ENCODE measurements around the gene SLC12A8. TPM values are rescaled to one million over a fixed set of nuclear protein-coding genes. Genes with fewer than 3 reads are reported as not detected.

Gene SLC12A8
- total RNA-seq, 1 experiment from 2014 or later, result 7.1 TPM

GRCh38 chr3:125033616-125034015 is 178.9 kb downstream of the SLC12A8 start:
- Histone ChIP-seq H3K27ac (ENCODE audit: low read depth, low read length, poor library complexity, severe bottlenecking) (peak overlapping the region; percentile 62), H3K4me1 (ENCODE audit: insufficient read depth, low read length, poor library complexity, severe bottlenecking) (peaks cover 21% of the 10 kb centered on the region), H3K27me3 (replicated peaks; ENCODE audit: insufficient read depth, low read depth, low read length, poor library complexity) (no peaks in the 10 kb centered on the region), H3K4me3 (ENCODE audit: low read depth, low read length, poor library complexity, severe bottlenecking) (no peak overlapping the region), H3K36me3 (ENCODE audit: insufficient read depth, low read length, poor library complexity, severe bottlenecking) (peaks cover 3% of the 10 kb centered on the region), H3K9me3 (ENCODE audit: low read depth, low read length, poor library complexity, severe bottlenecking) (peaks cover 20% of the 10 kb centered on the region)
- no peak for DNase-seq (ENCODE audit: low spot score)
- ChIA-PET CTCF (no interaction called here), POLR2A (ENCODE audit: low non-redundant PET) (no interaction called here)
- TF ChIP-seq EZH2 (IDR thresholded peaks at IDR 0.05; ENCODE audit: borderline replicate concordance, low read depth, low read length, poor library complexity, severe bottlenecking), result no peak
- TF ChIP-seq, protein P1, sequence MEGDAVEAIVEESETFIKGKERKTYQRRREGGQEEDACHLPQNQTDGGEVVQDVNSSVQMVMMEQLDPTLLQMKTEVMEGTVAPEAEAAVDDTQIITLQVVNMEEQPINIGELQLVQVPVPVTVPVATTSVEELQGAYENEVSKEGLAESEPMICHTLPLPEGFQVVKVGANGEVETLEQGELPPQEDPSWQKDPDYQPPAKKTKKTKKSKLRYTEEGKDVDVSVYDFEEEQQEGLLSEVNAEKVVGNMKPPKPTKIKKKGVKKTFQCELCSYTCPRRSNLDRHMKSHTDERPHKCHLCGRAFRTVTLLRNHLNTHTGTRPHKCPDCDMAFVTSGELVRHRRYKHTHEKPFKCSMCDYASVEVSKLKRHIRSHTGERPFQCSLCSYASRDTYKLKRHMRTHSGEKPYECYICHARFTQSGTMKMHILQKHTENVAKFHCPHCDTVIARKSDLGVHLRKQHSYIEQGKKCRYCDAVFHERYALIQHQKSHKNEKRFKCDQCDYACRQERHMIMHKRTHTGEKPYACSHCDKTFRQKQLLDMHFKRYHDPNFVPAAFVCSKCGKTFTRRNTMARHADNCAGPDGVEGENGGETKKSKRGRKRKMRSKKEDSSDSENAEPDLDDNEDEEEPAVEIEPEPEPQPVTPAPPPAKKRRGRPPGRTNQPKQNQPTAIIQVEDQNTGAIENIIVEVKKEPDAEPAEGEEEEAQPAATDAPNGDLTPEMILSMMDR (conservative IDR thresholded peaks at IDR 0.05; ENCODE audit: low read depth, low read length), result no peak
- BruUV-seq (replicated peaks), result no TSS peak
- intact Hi-C loops (cut with micrococcal nuclease; ENCODE audit: unreplicated experiment), result no loop called here

DNA sequence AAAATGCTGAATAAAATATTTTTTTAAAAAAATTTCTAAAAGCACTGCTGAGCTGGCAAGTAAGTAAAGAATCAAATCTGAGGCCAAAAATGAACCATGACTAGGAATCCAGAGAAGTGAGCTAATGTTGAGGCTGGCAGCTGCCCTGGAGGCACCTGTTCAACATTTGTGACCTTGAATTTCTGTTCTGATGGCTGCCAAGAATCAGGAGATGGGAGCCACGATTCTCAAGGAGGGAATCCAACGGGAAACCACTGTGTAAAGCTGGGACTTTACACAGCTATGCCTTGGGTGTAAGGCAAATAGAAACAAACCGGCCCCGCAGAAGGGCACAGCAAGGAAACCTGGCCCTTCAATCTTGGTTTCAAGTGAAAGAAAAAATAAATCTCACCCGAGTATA is 179.4 kb downstream of the SLC12A8 start:
- H3K4me3 ChIP-seq (ENCODE audit: low read depth, low read length, poor library complexity, severe bottlenecking), result no peak overlapping the region
- intact Hi-C loops (cut with micrococcal nuclease; ENCODE audit: unreplicated experiment), result no loop called here
- ChIA-PET POLR2A (ENCODE audit: low non-redundant PET) (no interaction called here), CTCF (no interaction called here)
- peak overlapping the region; percentile 62 for H3K27ac ChIP-seq (ENCODE audit: low read depth, low read length, poor library complexity, severe bottlenecking)
- BruUV-seq (replicated peaks), result no TSS peak
- H3K27me3 ChIP-seq (replicated peaks; ENCODE audit: insufficient read depth, low read depth, low read length, poor library complexity), result no peaks in the 10 kb centered on the region
- no peak for TF ChIP-seq EZH2 (IDR thresholded peaks at IDR 0.05; ENCODE audit: borderline replicate concordance, low read depth, low read length, poor library complexity, severe bottlenecking)
- TF ChIP-seq, protein P1 (conservative IDR thresholded peaks at IDR 0.05; ENCODE audit: low read depth, low read length), result no peak
- H3K9me3 ChIP-seq (ENCODE audit: low read depth, low read length, poor library complexity, severe bottlenecking), result peaks cover 20% of the 10 kb centered on the region
- H3K36me3 ChIP-seq (ENCODE audit: insufficient read depth, low read length, poor library complexity, severe bottlenecking), result peaks cover 3% of the 10 kb centered on the region
- H3K4me1 ChIP-seq (ENCODE audit: insufficient read depth, low read length, poor library complexity, severe bottlenecking), result peaks cover 16% of the 10 kb centered on the region
- DNase-seq (ENCODE audit: low spot score), result no peak

DNA sequence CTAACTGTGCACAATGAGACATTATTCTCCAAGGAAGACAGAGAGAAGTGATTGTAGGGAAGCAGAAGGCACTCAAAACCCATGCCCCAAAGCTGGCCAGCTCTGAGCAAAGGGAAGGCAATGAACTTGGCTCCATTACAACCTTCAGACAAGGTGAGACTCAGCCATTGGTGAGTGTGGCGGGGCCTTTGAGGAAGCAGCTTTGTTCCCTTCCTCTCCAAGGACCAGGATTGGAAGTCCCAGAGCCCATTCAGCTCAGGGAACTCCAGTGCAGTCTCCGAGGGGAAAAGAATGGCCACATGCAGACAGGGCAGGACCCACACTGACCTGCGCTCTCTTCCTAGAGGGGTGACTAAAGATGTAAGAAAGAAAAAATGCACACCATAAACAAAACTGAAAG is 179.9 kb downstream of the SLC12A8 start:
- Histone ChIP-seq H3K4me1 (ENCODE audit: insufficient read depth, low read length, poor library complexity, severe bottlenecking) (peaks cover 13% of the 10 kb centered on the region), H3K36me3 (ENCODE audit: insufficient read depth, low read length, poor library complexity, severe bottlenecking) (peaks cover 3% of the 10 kb centered on the region), H3K27ac (ENCODE audit: low read depth, low read length, poor library complexity, severe bottlenecking) (peak overlapping the region; percentile 62), H3K27me3 (replicated peaks; ENCODE audit: insufficient read depth, low read depth, low read length, poor library complexity) (no peaks in the 10 kb centered on the region), H3K4me3 (ENCODE audit: low read depth, low read length, poor library complexity, severe bottlenecking) (no peak overlapping the region), H3K9me3 (ENCODE audit: low read depth, low read length, poor library complexity, severe bottlenecking) (peaks cover 20% of the 10 kb centered on the region)
- TF ChIP-seq, protein P1 (conservative IDR thresholded peaks at IDR 0.05; ENCODE audit: low read depth, low read length), result no peak
- TF ChIP-seq EZH2 (IDR thresholded peaks at IDR 0.05; ENCODE audit: borderline replicate concordance, low read depth, low read length, poor library complexity, severe bottlenecking), result no peak
- CTCF ChIA-PET, result no interaction called here
- POLR2A ChIA-PET (ENCODE audit: low non-redundant PET), result interaction anchor here (0.9 kb wide), 1 partner anchor 20 kb away, joined by 4 read pairs; no protein-coding TSS in a partner anchor
- no TSS peak for BruUV-seq (replicated peaks)
- intact Hi-C loops (cut with micrococcal nuclease; ENCODE audit: unreplicated experiment), result no loop called here
- no peak for DNase-seq (ENCODE audit: low spot score)

Small RNA genes lying within 50 kb of the gene (microRNA-seq; reads per million reads assigned to microRNA genes)
- gene MIR5092, result 4.6 reads per million, percentile 14 among the genes with 10 or more reads in this experiment

Other genes with a start within 250 kb of the SLC12A8 start
- 31.8 and 34.3 TPM in 2 replicates for gene HEG1, start 156.8 kb downstream of the SLC12A8 start, total RNA-seq (2021)
- 45.1 and 47.8 TPM in 2 replicates for gene ZNF148, start 162.6 kb upstream of the SLC12A8 start, total RNA-seq (2021)